MM.1S (cell line): Measurements from ENCODE around the gene TTLL5.

Source experiments
- DNase-seq: peaks from one replicate; pipeline ENCODE4 v3.0.0-alpha.2; 2015
- H2AFZ ChIP-seq: fragments of 300-600 bp; sonication (generic); 2 replicates; pipeline ENCODE4 v1.6.0; 2016; ENCODE audit warnings: antibody characterized with exemption, low read length
- H3F3A ChIP-seq: fragments of 300-600 bp; sonication (generic); 2 replicates; pipeline ENCODE4 v1.6.1; 2016; ENCODE audit warnings: mild to moderate bottlenecking, antibody characterized with exemption, low read length, moderate library complexity, mixed read lengths; ENCODE audit not compliant: insufficient read depth
- H3K27ac ChIP-seq: fragments of 300-600 bp; sonication (generic); 2 replicates; pipeline ENCODE4 v1.5.1; 2016; ENCODE audit warnings: mild to moderate bottlenecking, low read length
- H3K27me3 ChIP-seq: fragments of 300-600 bp; sonication (generic); replicated peaks from 2 replicates; pipeline ENCODE4 v1.6.0; 2016; ENCODE audit warnings: low read length; ENCODE audit not compliant: insufficient read depth
- H3K36me3 ChIP-seq: fragments of 300-600 bp; sonication (generic); replicated peaks from 2 replicates; pipeline ENCODE4 v1.6.1; 2016; ENCODE audit warnings: mild to moderate bottlenecking, low read length, mixed read lengths; ENCODE audit not compliant: insufficient read depth
- H3K4me1 ChIP-seq: fragments of 300-600 bp; sonication (generic); 2 replicates; pipeline ENCODE4 v1.6.1; 2016; ENCODE audit warnings: low read length, mixed read lengths
- H3K4me2 ChIP-seq: fragments of 300-600 bp; sonication (generic); 2 replicates; pipeline ENCODE4 v1.6.0; 2016; ENCODE audit warnings: low read depth, low read length
- H3K4me3 ChIP-seq: fragments of 300-600 bp; sonication (generic); 2 replicates; pipeline ENCODE4 v1.5.1; 2016; ENCODE audit warnings: low read length, mixed read lengths
- H3K79me2 ChIP-seq: fragments of 300-600 bp; sonication (generic); 2 replicates; pipeline ENCODE4 v1.6.1; 2016; ENCODE audit warnings: mixed run types, low read length, mixed read lengths
- H3K9ac ChIP-seq: fragments of 300-600 bp; sonication (generic); 2 replicates; pipeline ENCODE4 v1.6.1; 2016; ENCODE audit warnings: low read length, mixed read lengths
- H3K9me2 ChIP-seq: fragments of 300-600 bp; sonication (generic); replicated peaks from 2 replicates; pipeline ENCODE4 v1.6.1; 2016; ENCODE audit warnings: mild to moderate bottlenecking, low read length, mixed read lengths; ENCODE audit not compliant: insufficient read depth
- H3K9me3 ChIP-seq: fragments of 300-600 bp; sonication (generic); replicated peaks from 2 replicates; pipeline ENCODE4 v1.6.1; 2016; ENCODE audit warnings: mild to moderate bottlenecking, low read length, mixed read lengths; ENCODE audit not compliant: insufficient read depth
- H4K20me1 ChIP-seq: fragments of 300-600 bp; sonication (generic); 2 replicates; pipeline ENCODE4 v1.6.1; 2016; ENCODE audit warnings: mild to moderate bottlenecking, low read length, moderate library complexity, mixed read lengths; ENCODE audit not compliant: insufficient read depth
- EZH2 ChIP-seq: fragments of 300-600 bp; sonication (generic); optimal IDR thresholded peaks from 2 replicates; pipeline ENCODE3; 2017; ENCODE audit warnings: low read depth, mild to moderate bottlenecking, antibody characterized with exemption, low read length, mixed read lengths
- EZH2phosphoT487 ChIP-seq: fragments of 300-600 bp; sonication (generic); IDR thresholded peaks from 2 replicates; pipeline ENCODE4 v1.6.1; 2018; ENCODE audit warnings: antibody characterized with exemption, low read length
- TF ChIP-seq, protein P1 (sequence below): fragments of 300-600 bp; sonication (generic); IDR thresholded peaks from 2 replicates; pipeline ENCODE4 v1.5.1; 2016; ENCODE audit warnings: antibody characterized with exemption, low read length, mixed read lengths

The TTLL5 gene

DNA sequence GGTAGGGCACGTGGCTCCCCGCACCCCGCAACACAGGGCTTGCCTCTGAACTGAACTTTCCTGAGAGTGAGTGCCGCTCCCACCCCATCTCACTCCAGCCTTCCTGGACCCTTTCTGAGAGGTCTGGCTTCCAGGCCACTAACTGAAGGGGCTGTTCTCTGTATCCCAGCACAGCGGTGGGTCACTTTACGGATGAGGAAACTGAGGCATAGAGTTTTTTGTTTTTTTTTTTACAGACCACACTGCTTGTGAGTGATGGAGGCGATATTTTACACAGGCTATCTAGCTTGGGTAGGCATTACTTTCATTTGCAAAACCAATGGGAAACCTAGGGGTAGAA, 321.9 kb downstream of the TTLL5 start:
- Histone ChIP-seq H3K9ac (peak overlapping the region; percentile 25; the same call in 1 of the 2 replicates), H3K79me2 (no peaks in the 10 kb centered on the region), H3F3A (no peaks in the 10 kb centered on the region), H3K9me3 (no peaks in the 10 kb centered on the region), H3K36me3 (no peaks in the 10 kb centered on the region), H3K4me2 (peak overlapping the region; percentile 50; the same call in 1 of the 2 replicates), H2AFZ (0 out of 2 replicates have a peak overlapping the region, but pooled peaks have one; percentile 42), H4K20me1 (no peaks in the 10 kb centered on the region), H3K27me3 (no peaks in the 10 kb centered on the region), H3K4me3 (peak overlapping the region; percentile 53), H3K4me1 (peaks cover 3% of the 10 kb centered on the region; the same call in 1 of the 2 replicates), H3K9me2 (no peaks in the 10 kb centered on the region), H3K27ac (no peak overlapping the region)
- no peak for DNase-seq
- TF ChIP-seq, protein P1, sequence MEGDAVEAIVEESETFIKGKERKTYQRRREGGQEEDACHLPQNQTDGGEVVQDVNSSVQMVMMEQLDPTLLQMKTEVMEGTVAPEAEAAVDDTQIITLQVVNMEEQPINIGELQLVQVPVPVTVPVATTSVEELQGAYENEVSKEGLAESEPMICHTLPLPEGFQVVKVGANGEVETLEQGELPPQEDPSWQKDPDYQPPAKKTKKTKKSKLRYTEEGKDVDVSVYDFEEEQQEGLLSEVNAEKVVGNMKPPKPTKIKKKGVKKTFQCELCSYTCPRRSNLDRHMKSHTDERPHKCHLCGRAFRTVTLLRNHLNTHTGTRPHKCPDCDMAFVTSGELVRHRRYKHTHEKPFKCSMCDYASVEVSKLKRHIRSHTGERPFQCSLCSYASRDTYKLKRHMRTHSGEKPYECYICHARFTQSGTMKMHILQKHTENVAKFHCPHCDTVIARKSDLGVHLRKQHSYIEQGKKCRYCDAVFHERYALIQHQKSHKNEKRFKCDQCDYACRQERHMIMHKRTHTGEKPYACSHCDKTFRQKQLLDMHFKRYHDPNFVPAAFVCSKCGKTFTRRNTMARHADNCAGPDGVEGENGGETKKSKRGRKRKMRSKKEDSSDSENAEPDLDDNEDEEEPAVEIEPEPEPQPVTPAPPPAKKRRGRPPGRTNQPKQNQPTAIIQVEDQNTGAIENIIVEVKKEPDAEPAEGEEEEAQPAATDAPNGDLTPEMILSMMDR, result no peak
- no peak for TF ChIP-seq EZH2

DNA sequence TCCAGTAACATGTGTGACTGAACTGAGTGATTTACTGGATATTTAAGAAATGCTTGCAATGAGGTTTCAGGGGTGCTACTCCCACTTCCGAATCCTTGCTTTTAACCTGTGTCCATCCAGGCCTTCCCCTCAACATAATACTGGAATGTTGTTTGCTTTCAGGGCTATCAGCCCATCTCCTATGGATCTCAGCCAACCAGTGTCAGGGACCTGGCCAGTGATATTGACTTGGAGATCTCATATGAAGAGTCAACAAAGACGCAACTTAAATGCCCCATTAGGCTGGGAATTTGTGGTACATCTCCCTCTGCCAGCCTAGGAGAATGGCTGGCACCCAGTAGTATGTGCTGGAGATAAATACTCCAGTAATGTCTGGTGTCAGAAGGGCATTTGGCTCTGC, 323.6 kb downstream of the TTLL5 start:
- no peak overlapping the region for H3K27ac ChIP-seq

DNA sequence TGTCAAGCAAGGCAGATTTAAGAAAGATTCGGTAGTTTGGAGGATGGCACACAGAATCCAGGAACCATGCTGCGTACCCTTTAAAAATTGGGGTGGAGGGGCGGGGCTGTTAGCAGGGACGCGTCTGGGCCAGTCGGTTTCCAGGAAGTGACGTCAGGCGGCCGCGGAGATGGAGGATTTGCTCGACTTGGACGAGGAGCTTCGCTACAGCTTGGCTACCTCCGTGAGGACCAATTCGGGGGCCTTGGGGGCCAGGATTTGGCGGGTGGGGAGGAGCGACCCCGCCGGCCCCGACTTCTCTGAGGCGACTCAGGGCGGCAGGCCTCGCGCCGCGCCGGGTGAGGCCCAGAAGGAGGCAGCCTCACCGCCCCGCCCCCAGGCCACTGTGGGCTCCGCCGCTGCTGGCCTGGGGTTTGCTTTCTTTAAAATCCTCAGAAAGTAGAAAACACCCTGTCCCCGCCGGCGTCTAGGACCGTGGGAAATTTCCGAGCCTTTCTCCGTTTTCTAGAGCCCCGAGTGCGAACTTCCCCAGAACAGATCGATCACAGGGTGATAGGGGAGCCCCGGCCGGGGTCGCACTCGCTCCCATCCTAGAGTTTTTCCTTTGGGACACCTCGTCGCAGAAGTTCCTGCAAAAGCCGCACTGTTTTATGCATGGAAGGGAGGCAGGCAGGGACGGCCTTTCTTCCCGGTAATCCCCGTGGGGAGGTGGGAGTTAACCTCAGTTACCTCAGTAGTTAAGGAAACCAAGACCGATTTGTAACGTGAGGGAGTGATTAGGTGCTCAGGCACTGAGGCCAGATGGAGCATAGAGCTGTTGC, 324.8 kb downstream of the TTLL5 start, which contains the start of gene IFT43:
Gene IFT43 (plus strand): TSS at position 146 of the 821 bp plus-strand sequence. CDS start 24 bp downstream, at position 170.
- H2AFZ ChIP-seq, result peak within 1 kb of the TSS; percentile 72
- H3K4me1 ChIP-seq, result peaks cover 3% of the 10 kb centered on the region; the same call in 1 of the 2 replicates
- peak; percentile 60 for DNase-seq
- no peaks in the 10 kb centered on the region for H3F3A ChIP-seq
- no peaks in the 10 kb centered on the region for H3K9me2 ChIP-seq
- H3K9me3 ChIP-seq, result no peaks in the 10 kb centered on the region
- no peaks in the 10 kb centered on the region for H4K20me1 ChIP-seq
- no peaks in the 10 kb centered on the region for H3K27me3 ChIP-seq
- no peak for TF ChIP-seq EZH2
- TF ChIP-seq, protein P1, result no peak
- TF ChIP-seq EZH2phosphoT487, result no peak
- no peaks in the 10 kb centered on the region for H3K36me3 ChIP-seq
- H3K4me3 ChIP-seq, result peak within 1 kb of the TSS; percentile 72
- H3K79me2 ChIP-seq, result no peaks in the 10 kb centered on the region
- peak within 1 kb of the TSS; percentile 54; the same call in 1 of the 2 replicates for H3K4me2 ChIP-seq
- H3K9ac ChIP-seq, result peak within 1 kb of the TSS; percentile 58; the same call in 1 of the 2 replicates
- no peak within 1 kb of the TSS; the same call in 1 of the 2 replicates for H3K27ac ChIP-seq

More for the DNA sequence above, 323.6 kb downstream of the TTLL5 start:
- Histone ChIP-seq H3K4me1 (peaks cover 3% of the 10 kb centered on the region; the same call in 1 of the 2 replicates), H3K9ac (no peak overlapping the region), H3K9me3 (no peaks in the 10 kb centered on the region), H3K4me2 (no peak overlapping the region), H4K20me1 (no peaks in the 10 kb centered on the region), H2AFZ (no peak overlapping the region), H3K4me3 (no peak overlapping the region), H3F3A (no peaks in the 10 kb centered on the region), H3K79me2 (no peaks in the 10 kb centered on the region), H3K9me2 (no peaks in the 10 kb centered on the region), H3K36me3 (no peaks in the 10 kb centered on the region), H3K27me3 (no peaks in the 10 kb centered on the region)
- TF ChIP-seq EZH2, result no peak
- no peak for DNase-seq

DNA sequence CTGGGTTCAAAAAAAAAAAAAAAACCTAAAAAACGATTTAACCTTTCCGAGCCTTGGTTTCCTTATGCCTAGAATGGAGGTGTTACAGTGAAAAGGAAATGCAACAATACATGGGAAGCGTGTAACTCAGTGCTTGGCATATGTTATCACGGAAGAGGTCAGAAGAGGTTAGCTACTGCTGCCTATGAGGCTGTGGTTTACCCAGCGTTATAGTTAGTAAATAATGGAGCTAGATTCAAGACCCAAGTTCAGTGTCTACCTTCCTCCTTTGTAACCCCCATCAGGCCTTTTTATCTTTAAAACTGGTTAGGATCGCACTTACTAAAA, 325.4 kb downstream of the TTLL5 start:
- Histone ChIP-seq H3K36me3 (no peaks in the 10 kb centered on the region), H3K27me3 (no peaks in the 10 kb centered on the region), H3F3A (no peaks in the 10 kb centered on the region), H3K9me2 (no peaks in the 10 kb centered on the region), H3K4me3 (peak overlapping the region; percentile 72), H3K9me3 (no peaks in the 10 kb centered on the region), H3K4me2 (peak overlapping the region; percentile 54; the same call in 1 of the 2 replicates), H3K79me2 (no peaks in the 10 kb centered on the region), H3K4me1 (peaks cover 3% of the 10 kb centered on the region; the same call in 1 of the 2 replicates), H2AFZ (no peak overlapping the region), H3K9ac (no peak overlapping the region; the same call in 1 of the 2 replicates), H3K27ac (no peak overlapping the region), H4K20me1 (no peaks in the 10 kb centered on the region)
- DNase-seq, result no peak
- TF ChIP-seq EZH2phosphoT487 (no peak), EZH2 (no peak)
- TF ChIP-seq, protein P1, result no peak
